Central memory CD8-positive, alpha-beta T cell (primary cell): ENCODE results near the gene LRRIQ4.

Experiments
- ATAC-seq: fragments of 150-1000 bp; cut with Tn5 transposase; replicated peaks from 2 replicates; pipeline ENCODE4 v1.10.0; 2022; ENCODE audit warnings: mild to moderate bottlenecking, moderate FRiP score, moderate number of reproducible peaks; ENCODE audit not compliant: poor library complexity, severe bottlenecking; ENCODE audit errors: extremely low read depth
- DNase-seq, 2 donors: peaks; one replicate each; pipeline ENCODE4 v3.0.0; 2021; ENCODE audit warnings: low spot score in 2 of 2
- H3K27ac Mint-ChIP-seq: one replicate; pipeline ENCODE4 v1.8.0; 2022; ENCODE audit warnings: low read depth, mild to moderate bottlenecking, moderate library complexity, mixed read lengths
- H3K27me3 Mint-ChIP-seq: one replicate; pipeline ENCODE4 v1.8.0; 2022; ENCODE audit warnings: mixed read lengths
- H3K36me3 Mint-ChIP-seq: one replicate; pipeline ENCODE4 v1.8.0; 2022; ENCODE audit warnings: mild to moderate bottlenecking, moderate library complexity, mixed read lengths; ENCODE audit not compliant: insufficient read depth
- H3K4me1 Mint-ChIP-seq: one replicate; pipeline ENCODE4 v1.8.0; 2022; ENCODE audit warnings: mixed read lengths
- H3K4me3 Mint-ChIP-seq: one replicate; pipeline ENCODE4 v1.8.0; 2022; ENCODE audit warnings: mild to moderate bottlenecking, moderate library complexity, mixed read lengths
- H3K9me3 Mint-ChIP-seq: one replicate; pipeline ENCODE4 v1.8.0; 2022; ENCODE audit warnings: mixed read lengths

Gene LRRIQ4

GRCh38 chr3:169781209-169781855, 31.3 kb upstream of the LRRIQ4 start:
- H3K36me3 Mint-ChIP-seq: peaks cover 53% of the 10 kb centered on the region
- no peaks in the 10 kb centered on the region for H3K27me3 Mint-ChIP-seq
- H3K4me1 Mint-ChIP-seq: peaks cover 43% of the 10 kb centered on the region
- no peak for ATAC-seq
- H3K4me3 Mint-ChIP-seq: no peak overlapping the region
- no peaks in the 10 kb centered on the region for H3K9me3 Mint-ChIP-seq
- H3K27ac Mint-ChIP-seq: peak overlapping the region; percentile 8
- DNase-seq: no peak

- Mint-ChIP-seq H3K36me3 (peaks cover 42% of the 10 kb centered on the region), H3K27ac (no peak overlapping the region), H3K4me3 (no peak overlapping the region), H3K27me3 (no peaks in the 10 kb centered on the region), H3K9me3 (no peaks in the 10 kb centered on the region), H3K4me1 (no peaks in the 10 kb centered on the region)
- DNase-seq (no peak), ATAC-seq (no peak)
These were observed 25.6 kb upstream of the LRRIQ4 start for GRCh38 chr3:169787120-169787519.

GRCh38 chr3:169787791-169788190, 24.9 kb upstream of the LRRIQ4 start:
- H3K36me3 Mint-ChIP-seq: peaks cover 38% of the 10 kb centered on the region

GRCh38 chr3:169790219-169790618, 22.5 kb upstream of the LRRIQ4 start:
- ATAC-seq: no peak
- Mint-ChIP-seq H3K27me3 (no peaks in the 10 kb centered on the region), H3K36me3 (peaks cover 27% of the 10 kb centered on the region), H3K9me3 (no peaks in the 10 kb centered on the region), H3K27ac (no peak overlapping the region), H3K4me1 (no peaks in the 10 kb centered on the region), H3K4me3 (no peak overlapping the region)
- no peak for DNase-seq

More at GRCh38 chr3:169787791-169788190, 24.9 kb upstream of the LRRIQ4 start:
- DNase-seq: no peak
- Mint-ChIP-seq H3K4me1 (no peaks in the 10 kb centered on the region), H3K4me3 (no peak overlapping the region), H3K9me3 (no peaks in the 10 kb centered on the region), H3K27me3 (no peaks in the 10 kb centered on the region), H3K27ac (peak overlapping the region; percentile 44)
- ATAC-seq: no peak

GRCh38 chr3:169790687-169791429, 21.8 kb upstream of the LRRIQ4 start:
- H3K27ac Mint-ChIP-seq: no peak overlapping the region
- H3K36me3 Mint-ChIP-seq: peaks cover 21% of the 10 kb centered on the region
- H3K9me3 Mint-ChIP-seq: no peaks in the 10 kb centered on the region
- no peaks in the 10 kb centered on the region for H3K27me3 Mint-ChIP-seq
- no peak for DNase-seq
- no peaks in the 10 kb centered on the region for H3K4me1 Mint-ChIP-seq
- H3K4me3 Mint-ChIP-seq: no peak overlapping the region
- ATAC-seq: no peak

GRCh38 chr3:169792359-169792758, 20.3 kb upstream of the LRRIQ4 start:
- no peak overlapping the region for H3K4me3 Mint-ChIP-seq
- H3K9me3 Mint-ChIP-seq: no peaks in the 10 kb centered on the region
- H3K4me1 Mint-ChIP-seq: no peaks in the 10 kb centered on the region
- DNase-seq (no peak), ATAC-seq (no peak)
- no peaks in the 10 kb centered on the region for H3K27me3 Mint-ChIP-seq
- H3K27ac Mint-ChIP-seq: no peak overlapping the region
- peaks cover 7% of the 10 kb centered on the region for H3K36me3 Mint-ChIP-seq

- no peak for DNase-seq
- no peaks in the 10 kb centered on the region for H3K36me3 Mint-ChIP-seq
- no peak overlapping the region for H3K4me3 Mint-ChIP-seq
- ATAC-seq: no peak
- H3K9me3 Mint-ChIP-seq: no peaks in the 10 kb centered on the region
- no peaks in the 10 kb centered on the region for H3K4me1 Mint-ChIP-seq
- H3K27me3 Mint-ChIP-seq: no peaks in the 10 kb centered on the region
- H3K27ac Mint-ChIP-seq: no peak overlapping the region
These were observed 8.0 kb upstream of the LRRIQ4 start for GRCh38 chr3:169804681-169805080.

GRCh38 chr3:169809230-169809795, 3.4 kb upstream of the LRRIQ4 start:
- no peaks in the 10 kb centered on the region for H3K9me3 Mint-ChIP-seq
- ATAC-seq (no peak), DNase-seq (no peak)
- peaks cover 1% of the 10 kb centered on the region for H3K36me3 Mint-ChIP-seq
- no peak overlapping the region for H3K4me3 Mint-ChIP-seq
- peaks cover 20% of the 10 kb centered on the region for H3K4me1 Mint-ChIP-seq
- H3K27me3 Mint-ChIP-seq: peaks cover 10% of the 10 kb centered on the region
- no peak overlapping the region for H3K27ac Mint-ChIP-seq

GRCh38 chr3:169811631-169812331, 889 bp upstream of the LRRIQ4 start:
- DNase-seq (no peak), ATAC-seq (no peak)
- Mint-ChIP-seq H3K27ac (no peak overlapping the region), H3K4me1 (peaks cover 22% of the 10 kb centered on the region), H3K9me3 (peaks cover 5% of the 10 kb centered on the region), H3K4me3 (peak overlapping the region; percentile 84), H3K27me3 (peaks cover 10% of the 10 kb centered on the region), H3K36me3 (peaks cover 3% of the 10 kb centered on the region)

- peaks cover 3% of the 10 kb centered on the region for H3K36me3 Mint-ChIP-seq
- H3K27me3 Mint-ChIP-seq: peaks cover 22% of the 10 kb centered on the region
- H3K27ac Mint-ChIP-seq: peak overlapping the region; percentile 83
- H3K9me3 Mint-ChIP-seq: peaks cover 5% of the 10 kb centered on the region
- peaks cover 22% of the 10 kb centered on the region for H3K4me1 Mint-ChIP-seq
- DNase-seq: no peak
- ATAC-seq: no peak
- H3K4me3 Mint-ChIP-seq: peak overlapping the region; percentile 84
These were observed 608 bp downstream of the LRRIQ4 start for GRCh38 chr3:169813278-169813677.

GRCh38 chr3:169813757-169814517, 1.3 kb downstream of the LRRIQ4 start:
- ATAC-seq (peak; percentile 89), DNase-seq (peak; percentile 47 to 68)
- Mint-ChIP-seq H3K27ac (peak overlapping the region; percentile 83), H3K27me3 (peaks cover 27% of the 10 kb centered on the region), H3K4me3 (peak overlapping the region; percentile 84), H3K4me1 (peaks cover 22% of the 10 kb centered on the region), H3K36me3 (peaks cover 3% of the 10 kb centered on the region), H3K9me3 (peaks cover 5% of the 10 kb centered on the region)

GRCh38 chr3:169815590-169816150, 3.0 kb downstream of the LRRIQ4 start:
- ATAC-seq: no peak
- Mint-ChIP-seq H3K9me3 (peaks cover 5% of the 10 kb centered on the region), H3K4me1 (peaks cover 22% of the 10 kb centered on the region), H3K27ac (no peak overlapping the region), H3K4me3 (no peak overlapping the region), H3K36me3 (peaks cover 3% of the 10 kb centered on the region), H3K27me3 (peaks cover 45% of the 10 kb centered on the region)
- DNase-seq: no peak
